HG03103 (cell line): Measurements from ENCODE around the gene TMEM178B.
"Not testable (repeated sequence)": the region's sequence is repeated elsewhere in the genome, so short reads cannot be mapped to it uniquely, and the experiment has no call there.

Source experiments
- ATAC-seq: cut with Tn5 transposase; IDR thresholded peaks from one replicate; pipeline ENCODE4 v1.9.1; 2021; ENCODE audit warnings: low read depth; ENCODE audit not compliant: unreplicated experiment

The TMEM178B gene

GRCh38 chr7:141073173-141073640 is 657 bp upstream of the TMEM178B start:
- no peak for ATAC-seq

- no peak for ATAC-seq
Observed at GRCh38 chr7:141074162-141074991, 513 bp downstream of the TMEM178B start.

GRCh38 chr7:141074997-141075396 is 1.1 kb downstream of the TMEM178B start:
- ATAC-seq, result no peak

GRCh38 chr7:141076377-141076776 is 2.5 kb downstream of the TMEM178B start:
- ATAC-seq, result no peak

DNA sequence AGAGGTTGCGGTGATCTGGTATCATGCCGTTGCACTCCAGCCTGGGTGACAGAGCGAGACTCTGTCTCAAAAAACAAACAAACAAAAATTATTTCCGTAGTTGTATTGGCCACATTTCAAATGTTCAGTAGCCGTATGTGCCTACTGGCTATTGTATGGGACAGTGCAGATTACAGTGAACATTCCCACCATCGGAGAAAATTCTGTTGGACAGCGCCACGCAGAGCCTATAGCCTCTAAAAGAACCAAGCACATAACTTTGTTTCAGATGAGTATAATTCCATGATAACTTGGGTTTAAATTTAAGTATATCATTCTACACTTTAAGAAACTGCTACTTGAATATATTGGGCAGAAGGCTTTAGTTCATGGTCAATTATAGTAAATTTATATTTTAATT is 5.4 kb downstream of the TMEM178B start:
- ATAC-seq, result no peak

GRCh38 chr7:141089490-141089889 is 15.6 kb downstream of the TMEM178B start:
- not testable (repeated sequence) for ATAC-seq

DNA sequence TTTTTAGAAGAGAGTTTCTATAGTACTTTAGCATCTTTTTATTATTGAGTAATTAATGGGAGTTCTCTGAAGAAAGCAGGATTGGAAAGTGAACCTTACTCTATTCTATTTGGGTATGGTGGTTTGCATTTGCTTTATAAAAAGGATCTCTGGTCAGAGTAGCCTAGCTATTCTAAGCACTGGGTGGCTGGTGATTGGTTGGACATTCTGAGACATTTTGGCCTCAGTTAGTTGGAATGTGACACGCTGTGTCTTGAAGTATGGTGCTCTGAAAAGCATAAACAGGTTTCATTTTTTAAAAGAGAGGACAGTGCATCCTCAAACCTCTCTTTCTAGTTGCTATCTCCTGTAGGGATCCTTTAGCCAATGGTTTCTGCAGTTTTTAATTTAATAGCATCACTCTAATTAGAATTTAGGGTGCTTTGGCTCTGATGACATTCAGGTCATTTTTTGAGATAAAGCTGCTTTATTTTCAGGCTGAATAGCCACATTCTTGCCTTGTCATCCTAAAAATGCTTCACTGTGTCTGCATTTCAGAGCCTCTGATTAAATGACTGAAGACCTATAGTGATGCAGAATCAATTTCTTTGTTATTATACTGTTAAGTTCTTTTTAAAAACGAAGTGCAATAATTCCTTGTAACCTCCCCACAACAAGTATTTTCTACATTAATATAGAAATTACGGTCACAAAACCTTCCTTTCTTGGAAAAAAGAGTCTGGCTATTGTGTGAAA is 20.6 kb downstream of the TMEM178B start:
- no peak for ATAC-seq

DNA sequence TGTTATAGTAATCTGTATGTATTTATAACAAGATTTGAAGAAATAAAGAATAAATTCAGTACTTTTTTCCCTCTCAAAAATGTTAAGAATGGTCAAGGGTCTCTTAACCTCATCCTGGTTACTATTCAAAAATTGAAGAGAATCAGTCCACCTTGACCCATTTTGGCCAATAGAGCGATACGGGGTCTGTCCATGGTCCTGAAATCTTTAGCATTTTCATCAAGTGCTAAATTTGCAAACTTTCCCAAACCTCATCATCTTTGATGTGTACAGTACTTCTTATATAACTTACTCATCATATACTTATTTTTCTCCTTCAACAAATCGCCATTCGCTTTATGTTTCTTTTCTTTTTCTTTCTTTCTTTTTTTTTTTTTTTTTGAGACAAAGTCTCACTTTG is 23.6 kb downstream of the TMEM178B start:
- ATAC-seq, result no peak

DNA sequence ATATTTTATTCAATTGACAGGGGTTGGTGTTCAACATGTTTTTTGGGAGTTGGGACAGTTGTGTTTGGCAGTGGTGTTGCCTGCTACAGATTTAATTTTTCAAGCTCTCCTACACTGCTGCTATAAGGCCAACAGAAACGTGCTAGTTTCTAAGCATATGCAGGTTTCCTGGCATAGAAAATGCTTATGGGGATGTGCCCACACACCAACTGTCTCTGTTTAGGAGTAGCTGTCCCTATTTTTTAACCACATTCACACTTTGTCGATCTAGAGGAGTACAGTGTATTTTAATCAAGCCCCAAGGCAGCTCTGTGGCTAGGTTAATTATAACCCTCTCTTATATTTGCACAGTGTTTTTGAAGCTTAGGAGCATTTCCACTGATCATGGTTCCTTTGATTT is 28.6 kb downstream of the TMEM178B start:
- no peak for ATAC-seq

DNA sequence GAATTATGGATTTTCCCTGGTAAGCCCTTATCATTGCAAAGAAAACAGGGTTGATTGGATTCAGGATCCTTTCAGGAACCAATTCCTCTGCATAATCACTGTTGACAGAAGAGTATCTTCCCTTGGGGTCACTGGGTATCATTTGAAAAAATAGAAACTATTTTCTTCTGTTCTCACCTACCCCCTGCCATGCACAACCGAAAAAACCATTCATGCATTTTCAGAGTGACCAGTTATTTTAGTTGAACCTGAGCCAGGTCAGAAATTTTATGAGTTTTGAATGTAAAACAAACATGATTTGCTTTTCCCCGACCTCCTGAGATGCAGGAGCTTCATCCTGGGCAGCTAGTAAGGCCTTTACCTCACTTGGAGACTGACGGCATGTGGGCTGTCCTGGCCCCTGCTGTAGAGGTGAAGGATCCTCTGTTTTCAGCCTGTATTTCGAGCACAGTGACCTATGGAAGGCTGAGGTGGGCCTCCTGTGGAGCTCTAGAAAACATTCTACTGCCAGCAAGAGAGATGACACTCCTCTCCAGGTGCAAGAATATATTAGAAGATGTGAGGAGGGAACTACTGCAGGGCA is 30.1 kb downstream of the TMEM178B start:
- no peak for ATAC-seq

GRCh38 chr7:141113131-141113530 is 39.3 kb downstream of the TMEM178B start:
- ATAC-seq, result no peak

- no peak for ATAC-seq
Observed at GRCh38 chr7:141114029-141114664, 40.3 kb downstream of the TMEM178B start.

GRCh38 chr7:141115965-141116364 is 42.1 kb downstream of the TMEM178B start:
- ATAC-seq, result no peak

DNA sequence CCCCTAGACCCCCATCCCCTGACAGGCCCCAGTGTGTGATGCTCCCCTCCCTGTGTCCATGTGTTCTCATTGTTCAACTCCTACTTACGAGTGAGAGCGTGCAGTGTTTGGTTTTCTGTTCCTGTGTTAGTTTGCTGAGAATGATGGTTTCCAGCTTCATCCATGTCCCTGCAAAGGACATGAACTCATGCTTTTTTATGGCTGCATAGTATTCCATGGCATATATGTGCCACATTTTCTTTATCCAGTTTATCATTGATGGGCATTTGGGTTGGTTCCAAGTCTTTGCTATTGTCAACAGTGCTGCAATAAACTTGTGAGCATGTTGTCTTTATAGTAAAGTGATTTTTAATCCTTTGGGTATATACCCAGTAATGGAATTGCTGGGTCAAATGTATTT is 42.8 kb downstream of the TMEM178B start:
- ATAC-seq, result not testable (repeated sequence)

DNA sequence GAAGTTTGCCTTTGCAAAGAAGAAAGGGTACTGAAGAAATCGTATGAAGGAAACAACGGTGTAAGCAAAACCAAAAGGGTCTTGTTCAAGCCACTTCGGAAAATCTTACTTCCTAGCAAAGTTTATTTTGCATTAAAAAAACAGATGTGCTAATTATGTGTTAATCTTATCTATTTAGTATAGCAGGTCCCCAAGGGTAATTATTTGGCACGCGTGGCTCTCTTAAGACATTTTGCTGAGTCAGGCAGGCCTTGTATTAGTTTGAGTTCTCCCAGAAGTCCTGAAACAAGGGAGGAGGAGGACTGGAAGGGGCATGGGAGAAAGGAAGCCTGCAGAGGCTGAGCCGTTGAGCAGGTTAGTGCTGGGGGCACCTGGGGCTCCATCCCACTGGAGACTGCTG is 44.9 kb downstream of the TMEM178B start:
- ATAC-seq, result no peak

DNA sequence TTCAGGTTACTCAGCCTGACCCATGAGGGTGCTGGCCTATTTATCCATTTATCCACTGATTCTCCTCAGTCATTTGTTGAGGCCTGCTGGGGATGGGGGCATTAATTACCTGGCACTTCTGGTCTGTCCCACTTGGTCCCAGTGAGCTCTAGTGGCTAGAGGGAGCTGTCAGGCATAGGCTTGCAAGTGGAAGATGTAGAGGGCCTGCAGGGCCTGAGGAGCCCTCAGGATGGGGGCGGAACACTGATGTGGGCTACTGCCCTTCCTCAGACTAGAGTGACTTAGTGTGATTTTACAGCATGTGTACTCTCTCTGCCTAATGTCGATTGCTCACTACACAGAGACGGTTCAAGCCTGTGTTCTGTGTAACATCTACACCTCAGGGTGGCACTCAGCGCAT is 45.3 kb downstream of the TMEM178B start:
- no peak for ATAC-seq

DNA sequence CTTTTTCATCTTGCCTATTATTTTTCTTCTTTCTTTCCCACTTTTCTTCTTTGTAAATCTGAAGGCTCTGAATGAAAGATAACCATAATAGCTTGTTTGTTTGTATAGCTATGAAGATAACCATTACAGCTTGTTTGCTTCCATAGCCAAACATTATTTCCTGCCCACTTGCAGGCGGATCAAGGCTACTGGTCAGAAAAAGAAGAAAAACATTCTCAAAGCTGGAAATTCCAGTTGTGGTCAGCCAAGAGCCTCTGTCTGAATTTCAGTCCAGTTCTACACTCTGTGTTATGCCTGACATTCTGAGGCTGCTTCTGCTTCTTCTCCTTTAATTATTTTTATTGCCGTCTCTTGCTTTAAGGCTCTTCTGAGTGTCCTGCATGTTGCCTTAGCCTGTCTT is 48.9 kb downstream of the TMEM178B start:
- no peak for ATAC-seq

DNA sequence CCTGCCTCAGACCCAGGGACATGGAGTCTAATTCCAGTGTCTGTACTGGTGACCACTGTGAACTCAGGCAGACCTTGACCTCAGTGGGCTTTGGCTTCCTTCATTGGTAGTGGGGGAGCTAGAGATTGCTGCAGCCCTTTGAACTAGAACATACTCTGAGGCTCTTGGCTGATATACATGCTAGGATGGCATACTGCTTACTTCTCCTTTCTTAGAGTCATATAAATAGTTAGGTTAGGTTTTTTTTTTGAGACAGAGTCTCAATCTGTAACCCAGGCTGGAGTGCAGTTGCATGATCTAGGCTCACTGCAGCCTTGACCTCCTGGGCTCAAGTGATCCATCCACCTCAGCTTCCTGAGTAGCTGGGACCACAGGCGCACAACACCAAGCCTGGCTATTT is 49.7 kb downstream of the TMEM178B start:
- no peak for ATAC-seq

DNA sequence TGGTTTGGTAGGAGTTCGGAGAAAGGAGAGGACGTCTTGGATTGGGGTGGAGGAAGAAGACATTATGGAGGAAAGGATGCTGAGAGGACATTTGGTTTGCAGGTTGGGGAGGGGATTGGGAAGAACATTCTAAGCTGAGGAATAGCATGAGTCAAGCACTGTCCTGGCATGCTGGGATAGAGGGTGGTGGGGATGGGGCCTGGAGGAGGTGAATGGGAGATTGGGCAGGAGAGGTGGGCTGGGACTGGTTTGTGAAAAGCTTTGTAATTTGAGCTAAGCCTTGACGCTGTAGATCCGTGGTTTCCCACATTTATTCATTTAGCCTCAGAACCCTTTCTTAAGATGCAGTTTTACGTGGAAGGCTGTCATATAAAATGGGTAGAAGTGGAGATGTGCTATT is 52.2 kb downstream of the TMEM178B start:
- ATAC-seq, result no peak

DNA sequence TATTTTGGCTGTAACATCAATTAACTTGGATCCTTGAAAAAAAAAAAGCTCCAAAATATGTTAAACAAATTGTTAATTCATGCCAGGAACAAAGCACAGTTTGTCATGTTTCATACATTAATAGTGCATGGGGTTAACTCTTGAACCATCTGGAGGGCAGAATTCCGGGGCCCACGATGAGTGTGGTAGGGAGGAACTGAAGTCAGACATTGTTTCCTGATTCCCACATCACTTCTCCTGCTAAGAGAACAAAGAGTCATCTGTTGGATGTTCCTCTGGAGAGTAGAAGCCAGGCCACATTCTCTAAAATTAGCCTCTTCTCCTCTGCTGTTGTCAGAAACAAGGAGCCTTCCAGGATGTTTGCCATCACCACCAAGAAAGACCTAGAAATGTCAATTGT is 54.6 kb downstream of the TMEM178B start:
- no peak for ATAC-seq

DNA sequence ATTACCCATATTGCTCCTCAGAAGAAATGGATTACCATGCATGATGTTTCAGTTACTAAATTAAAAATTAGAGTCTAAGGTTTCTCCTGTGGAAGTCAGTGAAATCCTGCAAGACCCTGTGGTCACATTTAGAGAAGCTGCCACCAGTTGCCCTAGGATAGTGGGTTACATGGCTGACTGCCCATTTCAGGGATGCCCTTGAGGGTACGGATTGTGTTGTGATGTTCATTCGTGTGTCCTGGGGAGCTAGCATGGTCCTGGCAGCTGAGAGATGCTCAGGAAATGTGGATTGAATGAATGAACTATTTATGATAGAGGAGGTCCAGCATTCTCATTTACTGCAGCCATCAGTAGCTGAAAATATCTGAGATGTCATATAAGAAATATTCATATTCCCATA is 55.1 kb downstream of the TMEM178B start:
- no peak for ATAC-seq
